Heart right ventricle (tissue), 16 donors: ENCODE measurements around the gene HLTF. TPM values are rescaled to one million over a fixed set of nuclear protein-coding genes. Genes with fewer than 3 reads are reported as not detected.
A peak's percentile ranks its signal among the peaks of the same experiment; 100 is the strongest.

Source experiments
- ATAC-seq, 8 donors: fragments of 200-7000 bp; cut with Tn5 transposase; one replicate each; pipeline ENCODE4 v1.9.1; 2020; ENCODE audit warnings: mild to moderate bottlenecking in 8 of 8, moderate library complexity in 8 of 8, moderate number of reproducible peaks in 1 of 8
- DNase-seq, 2 donors: peaks; one replicate each; pipeline ENCODE4 v3.0.0-alpha.2; 2020
- H3K27ac ChIP-seq, 10 donors: fragments of 200-600 bp; sonication (generic) in 2 of 10; one replicate each; pipeline versions ENCODE4 v1.5.0 to v1.8.0; 2020 to 2022; ENCODE audit warnings: mild to moderate bottlenecking in 3 of 10
- H3K27me3 ChIP-seq, 7 donors: fragments of 200-600 bp; one replicate each; pipeline ENCODE4 v1.8.0; 2021 to 2022; ENCODE audit warnings: mild to moderate bottlenecking in 2 of 7
- H3K36me3 ChIP-seq, 9 donors: fragments of 200-600 bp; sonication (generic) in 1 of 9; one replicate each; pipeline versions ENCODE4 v1.5.0 to v1.8.0; 2020 to 2022; ENCODE audit warnings: mild to moderate bottlenecking in 2 of 9
- H3K4me1 ChIP-seq, 9 donors: fragments of 200-600 bp; sonication (generic) in 1 of 9; one replicate each; pipeline versions ENCODE4 v1.5.0 to v1.8.0; 2020 to 2022; ENCODE audit warnings: mild to moderate bottlenecking in 4 of 9
- H3K4me3 ChIP-seq, 10 donors: fragments of 200-600 bp; sonication (generic) in 2 of 10; one replicate each; pipeline versions ENCODE4 v1.5.0 to v1.8.0; 2020 to 2022; ENCODE audit warnings: mild to moderate bottlenecking in 7 of 10, moderate library complexity in 2 of 10
- H3K9me3 ChIP-seq, 11 donors: fragments of 200-600 bp in 10 of 11; sonication (generic) in 2 of 11; one replicate each; pipeline versions ENCODE4 v1.5.0 to v1.8.0; 2013 to 2022; ENCODE audit warnings: mild to moderate bottlenecking in 2 of 11, control low read depth in 1 of 11, moderate library complexity in 1 of 11
- CTCF ChIP-seq, 9 donors: fragments of 200-600 bp; sonication (generic) in 2 of 9; IDR thresholded peaks; one replicate each; pipeline versions ENCODE4 v1.5.0 to v1.8.0; 2021 to 2022; ENCODE audit warnings: antibody characterized with exemption in 9 of 9, mild to moderate bottlenecking in 5 of 9, moderate library complexity in 1 of 9
- WGBS, 2 donors: extraction: QIAGEN DNeasy Blood & Tissue Kit; methylation state at CpG; one replicate each; pipeline ENCODE4 v1.1.7; 2013; ENCODE audit warnings: inconsistent platforms in 1 of 2; 5-methylcytosine and 5-hydroxymethylcytosine counted together
- intact Hi-C, 10 donors: fragments of 100-400 bp; cut with DNase I; formaldehyde crosslinking; loops; one replicate each; pipeline versions ENCODE4 v1.11.1 to v1.14.2; 2022
- polyA plus RNA-seq, 2 donors: library from polyadenylated mRNA; stranded (reverse); fragments of 200-250 nt; gene quantifications; one replicate each; pipeline ENCODE4 v1.2.3, GENCODE V29; 2013
- total RNA-seq, 10 donors: library from RNA; stranded (reverse); fragmentation: NEBNext Ultra II Directional in 3 of 10; extraction: Animal tissue kit (Norgen Biotek cat#: 25700) in 3 of 10; gene quantifications; one replicate each; pipeline versions ENCODE4 v1.2.1 to v1.2.4, GENCODE V29; 2021 to 2023
- donor health status: Arrhythmogenic right ventricular cardiomyopathy.
- donor health status: ischemic (EF 13 %, LVEDD 7.1; RV severe dilation, severe dysfunction).
- donor health status: healthy with polysubstance abuse.
- donor health status: DM: no; HTN: yes; CAD: no.
- donor health status: DM: no; HTN: no; CAD: no.
- donor health status: ischemic (EF 25% LVEDD 6.9; RV normal size, moderate dysfunction).
- donor health status: ischemic (EF 25% LVEDD 5.7; RV mildly dilated, moderate dysfunction).
- donor health status: healthy.
- donor health status: DM: yes; HTN: yes; CAD: no.
- donor health status: Ischemic cardiomyopathy.
- donor health status: ischemic (EF 35%, LVEDD 5.7; RV mildly dilated, moderate dysfunction).
- donor health status: nonischemic (EF 11% LVEDD 7.7; RV severe dilation, severe dysfunction).
- donor health status: DM: yes; HTN: yes; CAD: no.
- donor health status: PGD.
- donor health status: ischemic (EF 29% LVEDD 5.4; RV normal size, mild dysfunction).
- donor health status: nonischemic (EF 23%, LVEDD 6.1; RV moderate dilation, normal function).

HLTF gene
- total and polyA plus RNA-seq, 12 donors = 4.5 to 38.6 (median 26.0) TPM

DNA sequence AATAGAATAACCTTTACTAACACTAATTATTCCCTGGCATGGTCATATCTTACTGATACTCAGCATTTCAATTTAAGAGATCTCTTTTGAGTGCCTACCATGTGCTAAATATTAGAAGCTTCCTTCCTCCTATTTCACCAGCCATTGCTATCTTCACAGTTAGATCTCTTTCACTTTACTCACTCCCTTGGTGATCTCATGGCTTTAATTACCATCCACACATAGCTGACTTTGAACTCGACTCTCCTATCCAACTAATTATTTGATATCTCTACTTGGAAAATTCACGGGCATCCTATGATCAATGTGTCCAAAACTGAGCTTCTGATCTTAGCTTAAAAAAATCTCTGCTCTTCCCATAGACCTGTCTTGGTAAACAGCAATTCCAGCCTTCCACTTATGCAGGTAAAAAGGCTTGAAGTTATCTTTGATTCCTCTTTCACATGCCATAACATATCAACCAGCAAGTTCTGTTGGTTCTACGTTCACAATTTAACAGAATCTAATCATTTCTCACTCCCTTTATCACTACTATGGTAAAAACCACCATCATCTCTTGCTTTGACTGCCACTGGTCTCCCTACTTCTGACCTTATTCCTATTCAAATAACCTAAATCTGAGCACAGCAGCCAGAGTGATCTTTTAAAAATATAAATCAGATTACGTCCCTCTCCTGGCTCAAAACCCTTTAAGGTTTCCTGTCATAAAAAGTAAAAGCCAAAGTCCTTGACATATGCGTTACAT is 41.8 kb downstream of the HLTF start:
- peaks cover 0 to 13% (median 0%) of the 10 kb centered on the region in 9 donors for H3K4me1 ChIP-seq
- no peak for TF ChIP-seq CTCF (IDR thresholded peaks at IDR 0.05)
- H3K4me3 ChIP-seq = no peak overlapping the region
- H3K27me3 ChIP-seq = no peaks in the 10 kb centered on the region
- H3K27ac ChIP-seq = no peak overlapping the region
- DNase-seq (no peak), ATAC-seq (no peak)
- intact Hi-C loops = loop anchor here in 1 of 10 donors (10.0 kb wide), 1 partner anchor 90 kb away; no protein-coding TSS in a partner anchor
- WGBS, 2 donors = 82 to 86% methylated on average over 5 of the region's 5 CpGs
- H3K36me3 ChIP-seq = peaks cover 0 to 96% (median 19%) of the 10 kb centered on the region in 9 donors
- H3K9me3 ChIP-seq = no peaks in the 10 kb centered on the region

DNA sequence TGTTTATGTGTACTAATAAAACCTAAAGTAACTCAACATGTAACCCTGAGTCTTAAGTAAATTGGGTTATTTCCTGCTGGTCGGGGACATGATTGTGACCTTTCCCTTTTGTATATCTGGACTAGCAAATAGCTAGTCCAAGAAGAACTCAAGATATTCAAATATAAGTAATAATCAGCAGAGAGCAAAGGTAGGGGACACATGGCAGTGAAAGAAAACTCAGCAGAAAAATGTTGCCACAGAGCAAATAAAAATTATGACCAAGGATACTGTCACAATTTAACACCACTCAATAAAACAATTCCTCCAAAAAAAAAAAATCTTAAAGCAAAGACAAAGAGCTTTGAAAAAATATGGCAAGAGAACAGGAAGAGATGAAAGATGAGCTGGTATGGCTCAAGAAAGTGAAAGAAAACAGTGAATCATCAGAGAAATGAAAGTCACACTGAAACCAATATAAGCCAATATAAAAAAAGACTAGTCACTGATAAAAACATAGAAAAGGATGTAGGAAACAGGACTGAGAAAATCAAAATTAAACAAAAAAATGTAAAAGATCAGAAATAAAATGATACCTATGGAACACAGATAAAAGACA is 43.4 kb downstream of the HLTF start:
- DNase-seq = no peak
- intact Hi-C loops = loop anchor here in 1 of 10 donors (10.0 kb wide), 1 partner anchor 88 kb away; no protein-coding TSS in a partner anchor
- Histone ChIP-seq H3K9me3 (no peaks in the 10 kb centered on the region), H3K27me3 (no peaks in the 10 kb centered on the region), H3K4me3 (no peak overlapping the region), H3K36me3 (peaks cover 0 to 96% (median 30%) of the 10 kb centered on the region in 9 donors), H3K27ac (peak overlapping the region in 1 of 10 donors; percentile 48), H3K4me1 (peaks cover 0 to 13% (median 0%) of the 10 kb centered on the region in 9 donors)
- no peak for TF ChIP-seq CTCF (IDR thresholded peaks at IDR 0.05)
- 77 to 81% methylated on average over 1 of the region's 1 CpG for WGBS, 2 donors
- ATAC-seq = no peak

DNA sequence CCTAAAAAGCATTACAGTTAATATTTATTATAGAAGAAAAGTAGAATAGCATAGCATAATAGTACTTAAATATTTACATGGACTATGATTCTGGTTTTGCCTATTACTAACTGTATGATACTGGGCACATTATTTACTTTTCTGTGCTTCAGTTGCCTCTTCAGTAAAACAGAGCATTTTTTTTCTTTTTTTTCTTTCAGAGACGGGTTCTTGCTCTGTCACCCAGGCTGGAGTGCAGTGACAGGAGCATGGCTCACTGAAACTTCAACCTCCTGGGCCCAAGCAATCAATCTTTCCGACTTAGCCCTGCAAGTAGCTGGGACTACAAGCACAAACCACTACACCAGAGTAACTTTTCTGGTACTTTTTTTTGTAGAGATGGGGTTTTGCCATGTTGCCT is 48.0 kb downstream of the HLTF start:
- H3K27me3 ChIP-seq = no peaks in the 10 kb centered on the region
- ATAC-seq = no peak
- intact Hi-C loops = no loop called here
- H3K4me3 ChIP-seq = no peak overlapping the region
- peaks cover 0 to 95% (median 22%) of the 10 kb centered on the region in 9 donors for H3K36me3 ChIP-seq
- H3K9me3 ChIP-seq = no peaks in the 10 kb centered on the region
- 76 to 84% methylated on average over 2 of the region's 2 CpGs for WGBS, 2 donors
- H3K27ac ChIP-seq = no peak overlapping the region
- no peak for DNase-seq
- no peak for TF ChIP-seq CTCF (IDR thresholded peaks at IDR 0.05)
- peaks cover 0 to 6% (median 0%) of the 10 kb centered on the region in 9 donors for H3K4me1 ChIP-seq

- Histone ChIP-seq H3K36me3 (peaks cover 0 to 100% (median 23%) of the 10 kb centered on the region in 9 donors), H3K4me1 (peaks cover 0 to under 1% (median 0%) of the 10 kb centered on the region in 9 donors)
- TF ChIP-seq CTCF (IDR thresholded peaks at IDR 0.05) = no peak
These were observed 48.6 kb downstream of the HLTF start for GRCh38 chr3:149037684-149038083.

More at GRCh38 chr3:149037684-149038083, 48.6 kb downstream of the HLTF start:
- Histone ChIP-seq H3K27ac (no peak overlapping the region), H3K27me3 (no peaks in the 10 kb centered on the region), H3K9me3 (no peaks in the 10 kb centered on the region), H3K4me3 (no peak overlapping the region)
- no peak for DNase-seq
- ATAC-seq = no peak
- WGBS, 2 donors = 90 to 92% methylated on average over 4 of the region's 4 CpGs
- intact Hi-C loops = no loop called here
